Endothelial cell of umbilical vein (primary cell): ENCODE measurements around the gene CARMIL1. TPM values are rescaled to one million over a fixed set of nuclear protein-coding genes. Genes with fewer than 3 reads are reported as not detected.

ENCODE experiments used
- BruUV-seq: library from RNA; stranded (reverse); fragments of 400-500 nt; replicated peaks from 2 replicates; lab custom pipeline; 2021; lab: Mats Ljungman, UMichigan
- CTCF ChIA-PET: fragments of 300-600, 350-600 bp; sonication (Branson Sonifier 250); formaldehyde crosslinking; loops from one replicate; lab custom pipeline; 2021; ENCODE audit warnings: antibody characterized with exemption, inconsistent platforms; lab: Charles Lee
- POLR2A ChIA-PET: fragments of 300-600, 350-600 bp; sonication (Branson Sonifier 250); formaldehyde crosslinking; loops from one replicate; lab custom pipeline; 2021; ENCODE audit warnings: antibody characterized with exemption, inconsistent platforms; lab: Charles Lee
- DNase-seq: peaks from one replicate; pipeline ENCODE4 v3.0.0-alpha.2; 2011; ENCODE audit warnings: low read depth, low spot score
- FAIRE-seq: peaks from 2 replicates; lab custom pipeline; 2011; peaks lifted over from hg19 to GRCh38; lab: Jason Lieb, UNC
- H2AFZ ChIP-seq: 2 replicates; pipeline ENCODE4 v1.6.0; 2012; ENCODE audit warnings: low read depth, low read length, control low read depth, inconsistent platforms
- H3K27ac ChIP-seq: 2 replicates; pipeline ENCODE4 v1.5.1; 2011; ENCODE audit warnings: low read depth, mild to moderate bottlenecking, control low read depth, low read length, moderate library complexity; ENCODE audit not compliant: insufficient read depth
- H3K27me3 ChIP-seq, 2 experiments: 2 replicates each; pipeline versions ENCODE4 v1.6.0 to v1.6.1; 2011; ENCODE audit warnings: low read length in 2 of 2, mixed read lengths in 1 of 2; ENCODE audit not compliant: control insufficient read depth in 2 of 2, insufficient read depth in 2 of 2
- H3K36me3 ChIP-seq, 2 experiments: 2 replicates in 1 of 2; 3 replicates in 1 of 2; pipeline ENCODE4 v1.5.1; 2011; ENCODE audit warnings: low read length in 2 of 2, mild to moderate bottlenecking in 1 of 2, moderate library complexity in 1 of 2; ENCODE audit not compliant: control insufficient read depth in 2 of 2, insufficient read depth in 2 of 2; ENCODE audit errors: extremely low read depth in 1 of 2
- H3K4me1 ChIP-seq: 3 replicates; pipeline ENCODE4 v1.5.1; 2011; ENCODE audit warnings: mild to moderate bottlenecking, low read length; ENCODE audit not compliant: control insufficient read depth, insufficient read depth; ENCODE audit errors: extremely low read depth
- H3K4me2 ChIP-seq: 2 replicates; pipeline ENCODE4 v1.6.1; 2011; ENCODE audit warnings: low read length, control low read depth, mixed read lengths; ENCODE audit not compliant: insufficient read depth
- H3K4me3 ChIP-seq, 3 experiments: fragments of 200-600 bp in 1 of 3; sonication (generic), shearing (Covaris generic) in 1 of 3; replicated peaks in 1 of 3; 2 replicates each; pipeline ENCODE4 v1.5.1; 2011 to 2016; ENCODE audit warnings: control low read depth in 3 of 3, low read length in 3 of 3, mild to moderate bottlenecking in 2 of 3, inconsistent platforms in 1 of 3, low read depth in 1 of 3, moderate library complexity in 1 of 3; ENCODE audit not compliant: insufficient read depth in 1 of 3
- H3K79me2 ChIP-seq: 2 replicates; pipeline ENCODE4 v1.6.0; 2012; ENCODE audit warnings: low read length, inconsistent platforms; ENCODE audit not compliant: control insufficient read depth, insufficient read depth
- H3K9ac ChIP-seq: replicated peaks from 2 replicates; pipeline ENCODE3; 2011; ENCODE audit warnings: low read length, control low read depth; ENCODE audit not compliant: insufficient read depth; ENCODE audit errors: extremely low read depth
- H3K9me1 ChIP-seq: replicated peaks from 3 replicates; pipeline ENCODE4 v1.6.0; 2011; ENCODE audit warnings: mild to moderate bottlenecking, low read length; ENCODE audit not compliant: control insufficient read depth, insufficient read depth; ENCODE audit errors: extremely low read depth
- H3K9me3 ChIP-seq: replicated peaks from 2 replicates; pipeline ENCODE4 v1.5.1; 2012; ENCODE audit warnings: low read length, inconsistent platforms; ENCODE audit not compliant: control insufficient read depth, insufficient read depth
- H4K20me1 ChIP-seq: replicated peaks from 2 replicates; pipeline ENCODE3; 2011; ENCODE audit warnings: mild to moderate bottlenecking, low read length; ENCODE audit not compliant: control insufficient read depth, insufficient read depth; ENCODE audit errors: extremely low read depth
- EZH2 ChIP-seq: IDR thresholded peaks from 2 replicates; pipeline ENCODE4 v1.6.1; 2012; ENCODE audit warnings: borderline replicate concordance, low read depth, mild to moderate bottlenecking, moderate library complexity, low read length, inconsistent platforms; ENCODE audit not compliant: severe bottlenecking
- FOS ChIP-seq: IDR thresholded peaks from 2 replicates; pipeline ENCODE4 v1.6.1; 2011; ENCODE audit warnings: mild to moderate bottlenecking, low read length, moderate library complexity, borderline replicate concordance; ENCODE audit not compliant: insufficient read depth
- GATA2 ChIP-seq: IDR thresholded peaks from 2 replicates; pipeline ENCODE4 v1.7.0; 2011; ENCODE audit warnings: low read depth, mild to moderate bottlenecking, moderate library complexity, mixed read lengths, low read length; ENCODE audit not compliant: insufficient read length, insufficient read depth
- JUN ChIP-seq: IDR thresholded peaks from 2 replicates; pipeline ENCODE4 v1.6.1; 2011; ENCODE audit warnings: borderline replicate concordance, low read depth; ENCODE audit not compliant: insufficient read length, insufficient read depth
- MYC ChIP-seq: IDR thresholded peaks from one replicate; pipeline ENCODE4 v1.6.1; 2011; ENCODE audit warnings: mild to moderate bottlenecking, low read depth, low read length
- POLR2A ChIP-seq: IDR thresholded peaks from 2 replicates; pipeline ENCODE4 v1.6.1; 2012; ENCODE audit warnings: low read depth, mild to moderate bottlenecking, control low read depth, low read length
- POLR2AphosphoS5 ChIP-seq: IDR thresholded peaks from 2 replicates; pipeline ENCODE4 v1.6.1; 2012; ENCODE audit warnings: low read depth, mild to moderate bottlenecking, control low read depth, low read length, moderate library complexity; ENCODE audit not compliant: insufficient read depth
- dilution Hi-C: fragments of 300-500 bp; cut with MboI; formaldehyde crosslinking; loops from one replicate; pipeline ENCODE4 v1.15.0; 2019; ENCODE audit warnings: low sequenced_read_pairs; ENCODE audit not compliant: extremely low pct_ligation_motif_present
- intact Hi-C: fragments of 100-400 bp; cut with micrococcal nuclease; formaldehyde crosslinking; loops from one replicate; pipeline ENCODE4 v1.10.0; 2022
- polyA plus RNA-seq, 4 experiments: library from polyadenylated mRNA; depleted of rRNA in 3 of 4; stranded (reverse) in 3 of 4; unstranded in 1 of 4; fragments of >200 nt; gene quantifications; 2 replicates each; pipeline versions ENCODE4 v1.2.1 to v1.2.3, GENCODE V29; 2011 to 2012; ENCODE audit warnings: missing spikeins in 1 of 4
- total RNA-seq: library from RNA; stranded (reverse); gene quantifications from 2 replicates; pipeline ENCODE4 v1.2.3, GENCODE V29; 2021
- TF ChIP-seq, protein P1 (sequence below): IDR thresholded peaks from 2 replicates; pipeline ENCODE4 v1.6.1; 2011; ENCODE audit not compliant: insufficient read depth, insufficient read length
- TF ChIP-seq, protein P2 (sequence below), 2 donors: IDR thresholded peaks; 1 replicate in 1 of 2; 2 replicates in 1 of 2; pipeline ENCODE4 v1.5.1; 2011; ENCODE audit warnings: low read length in 2 of 2, mild to moderate bottlenecking in 2 of 2, moderate library complexity in 2 of 2, control low read depth in 1 of 2, inconsistent platforms in 1 of 2, low read depth in 1 of 2; ENCODE audit not compliant: insufficient read depth in 1 of 2; ENCODE audit errors: extremely low read depth in 1 of 2

CARMIL1 gene
- total and polyA plus RNA-seq, 2 donors (not counting 3 experiments of a cell fraction or from before 2014, with no cell fraction given) = 1.3 to 8.7 TPM

DNA sequence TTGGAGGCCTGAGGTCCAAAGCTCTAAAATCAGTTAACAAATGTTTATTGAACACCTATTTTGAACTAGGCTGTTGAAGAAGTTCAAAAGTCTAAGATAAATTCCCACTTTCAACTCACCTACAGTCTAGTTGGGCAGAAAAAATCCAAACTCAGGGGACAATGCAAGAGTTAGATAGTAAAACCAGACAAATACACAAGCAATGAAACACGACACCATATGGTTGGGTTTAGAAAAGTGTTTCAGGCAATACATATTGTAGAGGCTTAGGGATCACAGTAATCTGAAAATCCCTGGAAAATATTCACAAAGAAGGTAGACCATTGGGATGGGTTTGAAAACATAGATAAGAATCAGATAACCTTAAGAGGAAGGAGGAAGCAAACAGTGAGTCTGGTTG, 1.3 kb upstream of the CARMIL1 start:
- H3K27me3 ChIP-seq = no peaks in the 10 kb centered on the region
- H3K27ac ChIP-seq = no peak overlapping the region
- H3K9me3 ChIP-seq = no peaks in the 10 kb centered on the region
- peak; percentile 58 for FAIRE-seq
- ChIA-PET POLR2A (interaction anchor here (1.4 kb wide), 1 partner anchor 212 kb away, joined by 4 read pairs; no protein-coding TSS in a partner anchor), CTCF (interaction anchor here (0.9 to 6.4 kb wide), 8 partner anchors 10 to 325 kb away, joined by 3 to 161 read pairs (median 22); no protein-coding TSS in a partner anchor)
- intact Hi-C loops = loop anchor here (2.0 to 10.0 kb wide), 2 partner anchors 65 to 437 kb away; no protein-coding TSS in a partner anchor
- peak overlapping the region; percentile 3 for H2AFZ ChIP-seq
- no peaks in the 10 kb centered on the region for H4K20me1 ChIP-seq
- H3K4me2 ChIP-seq = no peak overlapping the region
- H3K4me3 ChIP-seq = no peak overlapping the region
- no peak overlapping the region for H3K9ac ChIP-seq
- peaks cover 10% of the 10 kb centered on the region for H3K4me1 ChIP-seq
- TF ChIP-seq POLR2AphosphoS5 (no peak), MYC (no peak), JUN (no peak), EZH2 (no peak), FOS (no peak), POLR2A (no peak), GATA2 (no peak)
- TF ChIP-seq, protein P1, sequence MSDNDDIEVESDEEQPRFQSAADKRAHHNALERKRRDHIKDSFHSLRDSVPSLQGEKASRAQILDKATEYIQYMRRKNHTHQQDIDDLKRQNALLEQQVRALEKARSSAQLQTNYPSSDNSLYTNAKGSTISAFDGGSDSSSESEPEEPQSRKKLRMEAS = no peak
- TF ChIP-seq, protein P2, sequence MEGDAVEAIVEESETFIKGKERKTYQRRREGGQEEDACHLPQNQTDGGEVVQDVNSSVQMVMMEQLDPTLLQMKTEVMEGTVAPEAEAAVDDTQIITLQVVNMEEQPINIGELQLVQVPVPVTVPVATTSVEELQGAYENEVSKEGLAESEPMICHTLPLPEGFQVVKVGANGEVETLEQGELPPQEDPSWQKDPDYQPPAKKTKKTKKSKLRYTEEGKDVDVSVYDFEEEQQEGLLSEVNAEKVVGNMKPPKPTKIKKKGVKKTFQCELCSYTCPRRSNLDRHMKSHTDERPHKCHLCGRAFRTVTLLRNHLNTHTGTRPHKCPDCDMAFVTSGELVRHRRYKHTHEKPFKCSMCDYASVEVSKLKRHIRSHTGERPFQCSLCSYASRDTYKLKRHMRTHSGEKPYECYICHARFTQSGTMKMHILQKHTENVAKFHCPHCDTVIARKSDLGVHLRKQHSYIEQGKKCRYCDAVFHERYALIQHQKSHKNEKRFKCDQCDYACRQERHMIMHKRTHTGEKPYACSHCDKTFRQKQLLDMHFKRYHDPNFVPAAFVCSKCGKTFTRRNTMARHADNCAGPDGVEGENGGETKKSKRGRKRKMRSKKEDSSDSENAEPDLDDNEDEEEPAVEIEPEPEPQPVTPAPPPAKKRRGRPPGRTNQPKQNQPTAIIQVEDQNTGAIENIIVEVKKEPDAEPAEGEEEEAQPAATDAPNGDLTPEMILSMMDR (IDR thresholded peaks at IDR 0.05; ENCODE audit: extremely low read depth in 1 of 2, insufficient read depth in 1 of 2, low read depth in 1 of 2, low read length in 2 of 2) = no peak
- no peaks in the 10 kb centered on the region for H3K9me1 ChIP-seq
- no TSS peak for BruUV-seq
- no peaks in the 10 kb centered on the region for H3K79me2 ChIP-seq
- H3K36me3 ChIP-seq = no peaks in the 10 kb centered on the region
- DNase-seq = no peak
- dilution Hi-C loops = no loop called here
